Measurements from ENCODE around the gene WBP1L.
"Not testable (repeated sequence)": the region's sequence is repeated elsewhere in the genome, so short reads cannot be mapped to it uniquely, and the experiment has no call there.

WBP1L gene

DNA sequence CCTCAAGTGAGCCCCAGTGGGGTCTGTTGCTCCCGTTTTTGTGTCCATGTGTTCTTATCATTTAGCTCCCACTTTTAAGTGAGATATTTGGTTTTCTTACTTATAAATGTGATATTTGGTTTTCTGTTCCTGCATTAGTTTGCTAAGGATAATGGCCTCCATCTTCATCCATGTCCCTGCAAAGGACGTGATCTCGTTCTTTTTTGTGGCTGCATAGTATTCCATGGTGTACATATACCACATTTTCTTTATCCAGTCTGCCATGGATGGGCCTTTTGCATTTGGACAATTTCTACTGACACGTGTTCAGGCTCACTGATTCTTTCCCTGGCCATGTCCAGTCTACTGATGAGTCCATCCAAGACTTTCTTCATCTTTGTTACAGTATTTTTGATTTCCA is 19.8 kb upstream of the WBP1L start:
- DNase-seq (ENCODE audit: low read depth) = no peak

DNA sequence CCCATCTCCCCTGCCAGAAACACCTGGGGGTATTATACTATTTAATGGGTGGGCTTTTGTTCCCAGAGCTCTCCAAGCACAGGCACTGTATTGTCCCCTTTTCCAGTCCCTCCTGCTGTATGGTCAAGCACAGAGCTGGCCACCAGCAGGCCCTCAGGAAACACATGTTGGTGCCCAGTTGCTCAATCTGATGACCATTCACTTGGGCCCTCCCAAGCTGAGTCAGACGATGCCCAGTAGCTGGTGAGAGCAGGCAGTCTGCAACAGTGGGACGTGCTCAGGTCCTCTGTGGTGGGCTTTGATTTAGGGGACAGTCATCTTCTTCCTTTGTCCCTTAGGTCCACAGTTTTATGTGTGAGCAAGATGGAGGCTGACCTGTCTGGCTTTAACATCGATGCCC is 17.5 kb upstream of the WBP1L start:
- DNase-seq (ENCODE audit: low read depth) = no peak

DNA sequence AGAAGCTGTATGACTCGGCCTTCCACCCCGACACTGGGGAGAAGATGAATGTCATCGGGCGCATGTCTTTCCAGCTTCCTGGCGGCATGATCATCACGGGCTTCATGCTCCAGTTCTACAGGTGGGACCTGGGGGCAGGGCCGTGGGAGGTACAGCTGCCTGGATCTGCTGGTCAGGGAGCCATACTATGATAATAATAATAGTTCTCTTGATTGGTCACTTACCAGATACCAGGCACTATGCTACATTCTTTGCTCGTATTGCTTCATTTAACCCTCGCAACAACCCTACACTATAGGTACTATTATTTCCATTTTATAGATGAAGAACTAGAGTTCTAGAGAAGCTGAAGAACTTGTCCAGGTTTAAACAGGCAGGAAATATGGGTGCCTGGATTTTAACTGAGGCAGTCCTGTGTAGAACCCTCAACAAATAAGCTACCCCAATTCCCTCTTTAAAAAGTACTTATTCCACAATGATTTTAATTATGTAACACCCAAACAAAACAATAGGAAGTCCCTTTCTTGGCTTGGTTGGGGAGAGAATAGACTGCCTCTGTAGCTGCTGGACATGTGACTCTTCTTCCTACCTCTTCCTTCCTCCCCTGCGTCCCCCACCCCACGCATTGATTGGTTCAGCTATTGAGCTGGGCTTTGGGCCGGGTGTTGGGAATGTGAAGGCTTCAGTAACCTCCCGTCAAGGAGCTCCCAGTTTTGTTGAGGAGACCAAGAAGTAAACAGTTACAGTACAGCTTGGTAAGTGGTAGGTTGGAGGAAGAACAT is 16.5 kb upstream of the WBP1L start:
- no peak for DNase-seq (ENCODE audit: low read depth)

DNA sequence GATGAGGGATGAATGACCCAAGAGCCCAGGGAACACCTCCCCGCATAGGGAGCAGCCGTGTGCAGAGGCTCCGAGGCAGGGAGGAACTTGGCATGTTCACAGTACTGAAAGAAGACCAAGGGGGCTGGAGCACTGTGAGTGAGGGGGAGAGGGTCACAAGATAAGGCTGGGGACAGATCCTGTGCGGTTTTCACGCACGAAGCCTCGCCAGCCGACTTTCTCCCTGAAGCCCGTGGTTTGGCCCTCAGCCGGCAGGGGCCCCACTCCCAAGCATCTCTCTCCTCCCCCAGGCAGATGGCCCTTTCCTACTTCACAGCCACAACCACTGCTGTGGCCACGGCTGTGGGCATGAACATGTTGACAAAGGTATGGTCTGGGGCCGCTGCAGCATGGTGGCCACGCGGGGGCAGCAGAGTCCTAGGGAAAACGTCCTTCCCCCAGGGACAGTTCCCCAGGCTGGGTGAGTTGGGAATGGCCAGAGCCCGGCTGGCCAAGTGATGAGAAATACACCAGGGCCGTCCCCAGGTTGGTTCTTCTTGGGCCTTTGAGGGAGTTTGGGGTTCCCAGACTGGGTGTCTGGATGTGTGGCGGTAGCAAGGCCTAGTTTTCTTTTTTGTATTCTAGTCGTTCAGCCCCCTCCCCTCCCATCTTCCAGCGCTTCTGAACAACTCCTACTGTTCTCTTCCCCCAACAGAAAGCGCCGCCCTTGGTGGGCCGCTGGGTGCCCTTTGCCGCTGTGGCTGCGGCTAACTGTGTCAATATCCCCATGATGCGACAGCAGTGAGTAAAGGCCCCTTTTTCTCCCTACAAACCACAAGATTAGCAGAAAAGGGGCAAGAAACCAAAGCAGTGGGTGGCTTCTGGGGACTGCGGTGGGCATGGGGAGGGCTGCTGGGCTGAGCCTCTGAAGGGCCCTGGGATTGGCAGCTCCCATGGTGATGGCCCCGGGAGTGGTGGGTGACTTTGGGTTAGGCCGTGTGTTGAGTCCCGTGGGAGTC is 14.4 kb upstream of the WBP1L start:
- DNase-seq (ENCODE audit: low read depth) = peak; percentile 68

DNA sequence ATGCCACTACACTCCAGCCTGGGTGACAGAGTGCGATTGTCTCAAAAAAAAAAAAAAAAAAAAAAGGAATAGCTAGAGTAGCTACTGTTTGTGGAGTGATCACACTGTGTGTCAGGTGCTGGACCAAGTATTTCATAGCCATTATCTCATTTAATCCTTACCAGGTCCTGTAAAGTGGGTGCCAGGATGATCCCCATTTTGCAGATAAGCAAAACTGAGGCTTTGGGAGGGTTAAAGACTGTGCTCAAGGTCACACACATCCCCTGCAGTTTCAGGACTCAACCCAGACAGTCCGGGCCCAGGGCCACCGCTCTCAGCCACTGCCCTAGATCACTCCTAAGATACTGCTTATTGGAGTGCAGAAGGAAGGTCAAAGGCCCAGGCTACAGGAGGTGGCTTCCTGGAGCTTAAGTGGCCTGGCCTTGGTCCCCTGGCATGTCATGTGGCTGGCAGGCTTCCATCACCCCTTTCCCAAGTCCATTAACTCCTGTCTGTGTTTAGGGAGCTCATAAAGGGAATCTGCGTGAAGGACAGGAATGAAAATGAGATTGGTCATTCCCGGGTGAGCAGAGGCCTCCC is 12.4 kb upstream of the WBP1L start:
- no peak for DNase-seq (ENCODE audit: low read depth)

DNA sequence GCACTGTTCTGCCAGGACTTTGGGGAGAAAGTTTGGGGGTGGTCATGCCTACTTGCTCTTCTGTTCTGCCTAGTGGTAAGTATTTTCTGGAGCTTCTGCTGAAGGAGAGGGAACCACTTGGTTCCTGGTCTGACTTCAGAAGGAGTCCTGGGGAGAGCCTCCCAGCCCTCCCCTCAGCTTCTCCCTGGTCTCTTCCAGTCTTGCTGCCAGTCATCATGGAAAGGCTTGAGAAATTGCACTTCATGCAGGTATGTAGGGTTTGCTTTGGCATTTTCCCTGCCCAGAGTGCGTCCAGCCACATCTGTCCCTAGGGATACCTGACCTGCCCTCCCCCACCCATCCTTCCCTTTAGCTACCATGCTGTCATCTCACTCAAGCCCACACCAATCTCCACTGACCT is 11.1 kb upstream of the WBP1L start:
- no peak for DNase-seq (ENCODE audit: low read depth)

DNA sequence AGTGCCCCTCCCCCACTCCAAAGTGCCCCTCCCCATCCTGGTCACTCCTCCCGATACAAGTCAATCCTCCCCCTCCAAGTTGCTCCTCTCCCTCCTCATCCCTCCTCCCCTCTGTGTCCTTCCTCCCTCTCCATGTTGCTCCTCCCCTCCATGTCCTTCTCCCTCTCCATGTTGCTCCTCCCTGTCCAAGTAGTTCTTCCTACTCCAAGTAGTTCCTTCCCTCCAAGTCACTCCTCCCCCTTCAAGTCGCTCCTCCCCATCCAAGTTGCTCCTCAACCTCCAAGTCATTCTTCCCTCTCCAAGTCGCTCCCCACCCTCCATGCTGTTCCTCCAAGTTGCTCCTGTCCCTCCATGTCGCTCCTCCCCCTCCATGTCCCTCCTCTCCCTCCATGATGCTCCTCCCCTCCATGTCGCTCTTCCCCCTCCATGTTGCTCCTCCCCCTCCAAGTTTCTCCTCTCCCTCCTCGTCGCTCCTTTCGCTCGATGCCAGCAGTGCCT is 8.6 kb upstream of the WBP1L start:
- DNase-seq (ENCODE audit: low read depth) = no peak

DNA sequence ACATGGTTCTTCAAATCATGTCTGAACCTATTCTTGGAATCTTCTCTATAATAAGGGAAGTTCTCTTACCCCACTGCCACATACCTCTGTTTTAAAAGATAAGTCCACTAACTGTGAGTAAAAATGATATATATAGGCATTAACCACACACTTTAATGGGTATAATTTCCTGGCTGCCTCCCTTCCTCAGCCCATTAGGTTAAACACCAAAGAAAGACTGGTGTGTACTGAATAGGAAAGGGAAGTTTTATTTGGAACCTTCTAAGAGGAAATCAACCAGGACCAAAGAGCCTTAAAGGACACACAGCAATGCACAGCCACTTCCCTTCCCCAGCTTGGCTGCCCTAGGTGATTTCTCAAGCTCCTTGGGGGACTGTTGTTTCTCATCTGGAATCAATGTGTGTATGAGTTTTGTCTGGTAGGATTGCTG is 5.0 kb upstream of the WBP1L start:
- no peak for DNase-seq (ENCODE audit: low read depth)

DNA sequence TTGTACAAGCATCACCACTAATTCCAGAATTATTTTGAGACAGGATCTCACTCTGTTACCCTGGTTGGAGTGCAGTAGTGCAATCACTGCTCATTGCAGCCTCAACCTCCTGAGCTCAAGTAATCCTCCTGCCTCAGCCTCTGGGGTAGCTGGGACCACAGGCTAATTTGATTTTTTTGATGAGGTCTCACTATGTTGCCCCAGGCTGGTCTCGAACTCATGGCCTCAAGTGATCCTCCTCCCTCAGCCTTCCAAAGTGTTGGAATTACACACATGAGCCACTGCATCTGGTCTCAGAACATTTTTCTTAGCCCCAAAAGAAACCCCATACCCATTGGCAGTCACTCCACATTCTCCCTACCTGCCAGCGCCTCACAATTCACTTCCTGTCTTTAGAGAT is 3.5 kb upstream of the WBP1L start:
- no peak for DNase-seq (ENCODE audit: low read depth)

DNA sequence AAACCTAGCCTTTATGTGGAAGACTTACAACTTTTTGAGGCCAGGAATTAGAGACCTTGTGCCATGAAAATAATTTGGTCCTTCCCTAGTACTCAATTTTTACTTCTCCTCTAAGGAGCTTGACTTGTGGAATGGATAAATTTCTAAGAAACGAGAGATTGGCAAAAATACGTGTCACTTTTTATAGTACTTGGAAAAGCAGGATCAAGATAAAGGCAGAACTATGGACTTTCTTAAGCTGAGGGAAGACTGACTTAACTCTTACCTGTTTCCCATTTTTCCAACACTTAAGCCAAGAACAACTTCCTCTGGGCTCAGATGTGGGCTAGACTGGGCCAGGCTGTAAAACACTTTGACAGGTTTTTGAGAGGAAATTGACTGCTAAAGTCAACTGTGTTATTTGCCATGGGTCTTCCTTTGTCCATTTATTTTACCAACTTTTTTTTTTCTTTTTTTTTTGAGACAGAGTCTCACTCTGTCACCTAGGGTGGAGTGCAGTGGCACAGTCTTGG is 2.0 kb upstream of the WBP1L start:
- no peak for DNase-seq (ENCODE audit: low read depth)

DNA sequence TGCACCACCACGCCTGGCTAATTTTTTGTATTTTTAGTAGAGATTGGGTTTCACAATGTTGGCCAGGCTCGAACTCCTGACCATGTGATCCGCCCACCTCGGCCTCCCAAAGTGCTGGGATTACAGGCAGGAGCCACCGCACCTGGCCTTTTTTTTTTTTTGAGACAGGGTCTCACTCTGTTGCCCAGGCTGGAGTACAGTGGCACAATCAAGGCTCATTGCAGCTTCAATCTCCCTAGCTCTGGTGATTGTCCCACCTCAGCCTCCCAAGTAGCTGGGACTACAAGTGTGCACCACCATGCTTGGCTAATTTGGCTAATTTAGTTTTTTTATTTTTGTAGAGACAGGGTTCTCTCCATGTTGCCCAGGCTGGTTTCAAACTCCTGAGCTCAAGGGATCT is 1.4 kb upstream of the WBP1L start:
- not testable (repeated sequence) for DNase-seq (ENCODE audit: low read depth)

DNA sequence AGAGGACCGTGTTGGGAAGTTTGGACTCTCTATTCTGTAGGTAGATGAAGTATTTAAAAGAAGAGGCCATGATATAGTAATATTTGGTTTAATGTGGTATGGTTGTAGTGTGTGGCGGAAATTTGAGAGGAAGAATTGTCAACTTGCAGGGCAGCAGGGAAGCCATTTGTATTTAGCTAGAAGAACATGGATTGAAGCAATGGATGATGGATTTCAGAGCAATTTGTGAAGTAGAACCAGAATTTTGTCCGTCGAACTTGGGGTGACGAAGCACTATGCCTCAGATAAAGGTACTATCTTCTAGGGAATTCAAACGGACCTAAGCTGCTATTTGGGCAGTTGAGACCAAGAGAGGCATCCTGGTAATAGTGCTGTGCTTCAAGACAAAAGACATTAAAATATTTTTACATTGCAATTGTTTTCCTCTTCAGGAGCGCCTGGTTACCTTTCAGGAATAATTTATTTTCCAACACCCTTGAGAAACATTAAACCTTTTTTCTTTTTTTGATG is 615 bp upstream of the WBP1L start:
- DNase-seq (ENCODE audit: low read depth) = no peak

DNA sequence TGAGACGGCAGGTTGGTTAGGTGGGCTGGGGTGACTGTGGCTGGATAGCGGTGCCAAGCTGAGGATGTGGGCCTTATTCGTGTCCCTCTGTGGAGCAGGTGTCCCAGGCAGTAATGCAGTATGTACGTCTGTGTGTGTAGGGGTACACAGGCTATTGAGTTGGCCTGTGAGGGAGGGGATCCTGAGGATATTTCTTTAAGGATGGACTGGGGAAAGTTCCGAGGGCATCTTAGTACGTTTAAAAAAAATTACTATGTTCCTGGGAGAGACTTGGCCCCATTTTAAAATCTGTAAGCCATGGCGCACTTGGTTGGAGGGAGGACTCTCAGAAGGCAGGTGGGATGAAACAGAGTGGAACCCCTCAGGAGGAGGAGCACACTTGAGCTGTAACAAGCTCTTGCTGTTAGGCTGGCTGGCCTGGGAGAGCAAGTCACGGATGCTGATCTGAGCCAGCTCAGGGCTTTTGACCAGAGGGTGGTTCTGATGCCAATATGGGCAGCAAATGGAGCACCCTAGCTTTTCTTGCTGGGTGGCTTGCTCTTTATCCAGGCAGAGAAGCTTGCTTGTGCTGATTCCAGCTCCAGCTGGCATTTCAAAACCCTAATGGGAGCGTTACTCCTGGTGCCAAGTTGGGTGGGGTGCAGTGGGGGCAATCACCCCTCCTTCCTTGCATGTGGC is 765 bp downstream of the WBP1L start:
- DNase-seq (ENCODE audit: low read depth) = no peak

DNA sequence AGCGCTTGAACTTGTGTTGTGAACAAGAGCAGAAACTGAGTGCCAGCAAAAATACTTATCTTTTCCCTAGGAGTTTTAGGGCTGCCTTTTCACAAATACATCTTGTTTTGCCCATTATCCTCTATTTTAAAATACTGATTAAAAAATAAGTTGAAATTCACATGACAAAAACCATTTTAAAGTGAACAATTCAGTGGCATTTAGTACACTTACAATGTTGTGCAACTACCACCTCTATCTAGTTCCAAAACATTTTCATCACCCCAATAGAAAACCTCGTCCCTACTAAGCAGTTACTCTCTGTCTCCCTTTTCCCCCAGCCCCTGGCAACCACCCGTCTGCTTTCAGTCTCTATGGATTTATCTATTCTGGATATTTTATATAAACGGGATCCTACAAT is 1.4 kb downstream of the WBP1L start:
- no peak for DNase-seq (ENCODE audit: low read depth)

DNA sequence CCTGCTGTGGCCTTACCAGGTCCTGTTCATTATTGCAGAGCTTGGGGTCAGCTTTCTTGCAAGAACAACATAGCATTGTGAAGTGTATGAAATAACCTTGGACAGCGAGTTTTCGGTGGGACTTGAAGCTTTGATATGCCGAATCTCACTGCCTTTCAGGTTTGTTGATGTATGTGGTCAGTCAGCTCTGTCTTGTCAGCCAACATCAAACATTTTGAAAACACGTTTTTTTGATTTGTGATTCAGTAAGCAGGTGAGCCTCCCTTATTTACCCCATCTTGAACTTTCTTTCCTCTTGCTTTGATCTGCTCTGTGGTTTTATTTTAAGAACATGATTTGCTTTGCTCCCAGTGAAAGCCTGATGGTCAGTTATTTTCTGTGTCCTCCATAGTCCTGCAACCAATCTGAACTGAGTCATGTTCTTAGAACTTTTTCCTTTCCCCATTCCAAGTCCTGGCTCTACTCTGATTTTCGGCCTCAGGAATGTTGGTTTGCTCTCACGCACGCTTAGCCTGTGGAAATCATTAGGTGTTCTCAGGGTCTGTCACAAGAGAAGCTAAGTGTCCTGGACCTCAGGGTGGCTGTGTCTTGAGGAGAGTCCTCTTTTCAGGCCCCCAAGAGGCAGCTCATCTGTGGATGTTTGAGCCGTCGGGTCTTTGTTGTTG is 8.7 kb downstream of the WBP1L start:
- DNase-seq (ENCODE audit: low read depth) = peak; percentile 90

DNA sequence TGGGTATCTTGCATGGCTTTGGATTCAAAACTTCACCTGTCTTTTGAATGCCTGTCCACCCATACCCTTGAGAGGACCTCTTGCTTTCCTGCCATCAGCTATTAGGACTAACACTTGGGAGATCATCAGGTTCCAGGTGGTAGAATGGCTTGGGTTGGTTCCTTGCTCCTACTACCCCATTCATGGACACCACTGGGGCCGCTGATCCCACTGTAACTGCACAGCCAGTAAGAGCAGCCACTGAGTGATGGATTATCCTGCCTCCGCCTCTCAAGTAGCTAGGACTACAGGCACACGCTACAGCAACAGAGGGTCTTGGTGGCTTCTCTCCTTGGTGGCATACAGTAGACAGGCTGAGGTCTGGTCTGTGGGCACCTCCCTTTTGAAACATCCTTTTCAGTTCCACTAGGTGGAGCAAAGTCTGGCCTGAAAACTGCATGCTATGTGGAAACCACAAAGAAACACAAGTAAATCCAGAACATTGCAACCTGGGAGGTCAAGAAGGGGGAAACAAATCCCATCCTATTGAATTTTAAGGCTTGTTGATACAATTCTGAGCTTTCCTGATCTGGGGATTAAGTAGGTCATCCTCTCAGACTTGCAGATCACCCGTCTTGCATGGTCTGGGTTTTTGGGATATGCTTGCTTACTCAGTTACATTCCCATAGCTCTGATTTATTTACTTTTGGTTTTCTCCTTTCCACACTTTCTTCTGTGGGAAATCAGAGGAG is 9.4 kb downstream of the WBP1L start:
- DNase-seq (ENCODE audit: low read depth) = peak; percentile 67

DNA sequence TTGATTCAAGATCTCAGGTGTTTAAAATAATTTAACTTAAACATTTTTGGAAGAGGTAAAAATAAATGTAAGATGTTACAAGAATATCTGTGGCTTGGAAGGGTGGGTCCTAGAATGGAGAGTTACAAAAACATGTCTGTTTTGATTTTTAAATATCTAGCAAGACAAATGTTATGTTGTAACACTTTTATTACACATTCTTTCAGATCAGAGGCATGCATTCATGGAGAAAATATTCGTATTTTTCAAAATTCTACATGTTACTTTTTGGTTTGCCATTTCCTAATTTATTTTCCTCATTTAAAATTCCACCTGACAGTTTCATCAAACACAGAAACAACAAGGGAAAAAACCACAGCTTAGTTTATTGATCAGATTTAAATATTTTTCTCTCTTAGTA is 10.0 kb downstream of the WBP1L start:
- no peak for DNase-seq (ENCODE audit: low read depth)

DNA sequence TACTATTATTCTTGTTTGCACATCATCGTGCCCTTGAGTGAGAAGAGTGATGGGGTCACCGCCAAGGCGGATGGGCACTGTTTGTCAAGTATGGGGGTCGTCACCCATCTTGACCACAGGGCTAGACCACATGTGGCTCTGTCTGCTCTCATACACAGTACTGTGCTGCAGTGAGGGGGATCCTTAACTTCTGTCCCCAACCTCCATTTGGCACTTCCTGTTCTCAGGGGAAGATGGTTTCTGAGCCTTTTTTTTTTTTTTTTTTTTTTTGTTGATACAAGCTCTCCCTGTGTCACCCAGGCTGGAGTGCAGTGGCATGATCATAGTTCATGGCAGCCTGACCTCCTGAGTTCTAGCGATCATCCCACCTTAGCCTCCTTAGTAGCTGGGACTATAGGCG is 13.6 kb downstream of the WBP1L start:
- no peak for DNase-seq (ENCODE audit: low read depth)

DNA sequence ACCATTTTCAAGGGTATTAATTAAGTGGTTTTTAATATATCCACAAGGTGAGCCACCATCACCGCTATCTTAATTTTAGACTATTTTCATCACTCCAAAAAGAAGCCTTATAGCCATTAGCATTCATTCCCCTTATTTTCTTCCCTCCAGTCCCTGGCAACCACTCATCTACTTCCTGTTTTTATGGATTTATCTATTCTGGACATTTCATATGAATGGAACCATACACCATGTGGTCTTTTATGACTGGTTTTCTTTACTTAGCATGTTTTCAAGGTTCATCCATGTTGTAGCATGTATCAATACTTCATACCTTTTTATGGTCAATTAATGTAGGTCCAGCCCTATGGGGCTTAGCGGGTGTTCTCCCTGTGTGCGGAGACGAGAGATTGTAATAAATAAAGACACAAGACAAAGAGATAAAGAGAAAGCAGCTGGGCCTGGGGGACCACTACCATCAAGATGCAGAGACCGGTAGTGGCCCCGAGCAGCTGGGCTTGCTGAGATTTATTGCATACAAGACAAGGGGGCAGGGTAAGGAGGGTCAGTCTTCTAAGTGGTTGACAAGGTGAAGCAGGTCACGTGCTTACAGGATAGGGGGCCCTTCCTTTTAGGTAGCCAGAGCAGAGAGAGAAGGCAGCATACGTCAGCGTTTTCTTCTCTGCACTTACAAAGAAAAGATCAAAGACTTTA is 14.6 kb downstream of the WBP1L start:
- no peak for DNase-seq (ENCODE audit: low read depth)

DNA sequence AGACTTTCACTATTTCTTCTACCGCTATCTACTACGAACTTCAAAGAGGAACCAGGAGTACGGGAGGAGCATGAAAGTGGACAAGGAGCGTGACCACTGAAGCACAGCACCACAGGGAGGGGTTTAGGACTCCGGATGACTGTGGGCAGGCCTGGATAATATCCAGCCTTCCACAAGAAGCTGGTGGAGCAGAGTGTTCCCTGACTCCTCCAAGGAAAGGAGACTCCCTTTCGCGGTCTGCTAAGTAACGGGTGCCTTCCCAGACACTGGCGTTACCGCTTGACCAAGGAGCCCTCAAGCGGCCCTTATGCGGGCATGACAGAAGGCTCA is 15.2 kb downstream of the WBP1L start:
- not testable (repeated sequence) for DNase-seq (ENCODE audit: low read depth)
